HEK293 (cell line): ENCODE data around the gene RPS19BP1.

ENCODE experiments used
- CTCF ChIA-PET: fragments of 350-600 bp; formaldehyde crosslinking; extraction: SDS; loops from one replicate; lab custom pipeline; 2021; ENCODE audit warnings: antibody characterized with exemption; lab: Yijun Ruan, JAX
- POLR2A ChIA-PET: fragments of 300-600 bp; formaldehyde crosslinking; extraction: SDS; loops from one replicate; lab custom pipeline; 2020; ENCODE audit warnings: antibody characterized with exemption, inconsistent platforms; lab: Yijun Ruan, JAX
- H3K27ac ChIP-seq: fragments of 200-500 bp; sonication (Bioruptor generic); 2 replicates; pipeline ENCODE4 v1.5.1; 2014; ENCODE audit warnings: low read depth, low read length, control low read depth, inconsistent platforms; ENCODE audit errors: extremely low read depth
- H3K36me3 ChIP-seq, 2 experiments: fragments of 200-500 bp in 1 of 2; sonication (Bioruptor generic) in 1 of 2; 1 replicate in 1 of 2; 2 replicates in 1 of 2; pipeline ENCODE4 v1.5.1; 2014 to 2017; ENCODE audit warnings: inconsistent platforms in 2 of 2, low read length in 2 of 2; ENCODE audit not compliant: control insufficient read depth in 2 of 2, insufficient read depth in 1 of 2
- H3K4me1 ChIP-seq: fragments of 200-500 bp; sonication (Bioruptor generic); 2 replicates; pipeline ENCODE4 v1.5.1; 2014; ENCODE audit warnings: mild to moderate bottlenecking, low read length, inconsistent platforms; ENCODE audit not compliant: control insufficient read depth, insufficient read depth
- H3K4me3 ChIP-seq: 2 replicates; pipeline ENCODE4 v1.5.1; 2011; ENCODE audit warnings: low read depth, mild to moderate bottlenecking, control low read depth, low read length, moderate library complexity
- H3K9me3 ChIP-seq: fragments of 200-500 bp; sonication (Bioruptor generic); 2 replicates; pipeline ENCODE4 v1.5.1; 2014; ENCODE audit warnings: low read depth, low read length, inconsistent platforms; ENCODE audit not compliant: control insufficient read depth, insufficient read depth
- BCL11A ChIP-seq: fragments of 450-650 bp; formaldehyde crosslinking; IDR thresholded peaks from 2 replicates; pipeline ENCODE4 v1.5.1; 2016; ENCODE audit warnings: low read depth, missing biosample characterization, missing genetic modification characterization
- GLIS2 ChIP-seq: fragments of 450-650 bp; formaldehyde crosslinking; IDR thresholded peaks from 2 replicates; pipeline ENCODE4 v1.5.1; 2016; ENCODE audit warnings: missing biosample characterization, missing genetic modification characterization
- SP3 ChIP-seq: fragments of 450-650 bp; formaldehyde crosslinking; IDR thresholded peaks from 2 replicates; pipeline ENCODE4 v1.5.1; 2016; ENCODE audit warnings: missing biosample characterization, missing genetic modification characterization
- ZFP3 ChIP-seq: fragments of 450-650 bp; formaldehyde crosslinking; IDR thresholded peaks from 2 replicates; pipeline ENCODE4 v1.5.1; 2016; ENCODE audit warnings: low read depth, missing biosample characterization, missing genetic modification characterization
- ZNF138 ChIP-seq: fragments of 450-650 bp; formaldehyde crosslinking; IDR thresholded peaks from 2 replicates; pipeline ENCODE4 v1.5.1; 2016; ENCODE audit warnings: missing biosample characterization, missing genetic modification characterization, borderline replicate concordance
- ZNF423 ChIP-seq: fragments of 450-650 bp; formaldehyde crosslinking; IDR thresholded peaks from 2 replicates; pipeline ENCODE4 v1.5.1; 2016; ENCODE audit warnings: missing biosample characterization, missing genetic modification characterization
- ZNF548 ChIP-seq: fragments of 450-650 bp; formaldehyde crosslinking; IDR thresholded peaks from 2 replicates; pipeline ENCODE4 v1.5.1; 2016; ENCODE audit warnings: missing biosample characterization, missing genetic modification characterization
- ZNF768 ChIP-seq: fragments of 450-650 bp; formaldehyde crosslinking; IDR thresholded peaks from 2 replicates; pipeline ENCODE4 v1.5.1; 2018; ENCODE audit warnings: missing biosample characterization, mild to moderate bottlenecking, missing genetic modification characterization
- ZNF792 ChIP-seq: fragments of 450-650 bp; formaldehyde crosslinking; IDR thresholded peaks from 2 replicates; pipeline ENCODE4 v1.5.1; 2016; ENCODE audit warnings: missing biosample characterization, missing genetic modification characterization
- ZNF830 ChIP-seq: fragments of 450-650 bp; IDR thresholded peaks from 2 replicates; pipeline ENCODE4 v1.5.0; 2018; ENCODE audit warnings: missing biosample characterization, missing genetic modification characterization, low read depth, mild to moderate bottlenecking, moderate library complexity
- TF ChIP-seq, protein P1 (sequence below): fragments of 450-650 bp; formaldehyde crosslinking; optimal IDR thresholded peaks from 2 replicates; pipeline ENCODE3; 2016; ENCODE audit warnings: missing biosample characterization, mild to moderate bottlenecking, missing genetic modification characterization
- TF ChIP-seq, protein P2 (sequence below): fragments of 450-650 bp; formaldehyde crosslinking; IDR thresholded peaks from 2 replicates; pipeline ENCODE4 v1.5.1; 2017; ENCODE audit warnings: missing biosample characterization, mild to moderate bottlenecking, missing genetic modification characterization, moderate library complexity
- TF ChIP-seq, protein P3 (sequence below): fragments of 450-650 bp; formaldehyde crosslinking; IDR thresholded peaks from 2 replicates; pipeline ENCODE4 v1.5.1; 2016; ENCODE audit warnings: missing biosample characterization, missing genetic modification characterization

The RPS19BP1 gene

DNA sequence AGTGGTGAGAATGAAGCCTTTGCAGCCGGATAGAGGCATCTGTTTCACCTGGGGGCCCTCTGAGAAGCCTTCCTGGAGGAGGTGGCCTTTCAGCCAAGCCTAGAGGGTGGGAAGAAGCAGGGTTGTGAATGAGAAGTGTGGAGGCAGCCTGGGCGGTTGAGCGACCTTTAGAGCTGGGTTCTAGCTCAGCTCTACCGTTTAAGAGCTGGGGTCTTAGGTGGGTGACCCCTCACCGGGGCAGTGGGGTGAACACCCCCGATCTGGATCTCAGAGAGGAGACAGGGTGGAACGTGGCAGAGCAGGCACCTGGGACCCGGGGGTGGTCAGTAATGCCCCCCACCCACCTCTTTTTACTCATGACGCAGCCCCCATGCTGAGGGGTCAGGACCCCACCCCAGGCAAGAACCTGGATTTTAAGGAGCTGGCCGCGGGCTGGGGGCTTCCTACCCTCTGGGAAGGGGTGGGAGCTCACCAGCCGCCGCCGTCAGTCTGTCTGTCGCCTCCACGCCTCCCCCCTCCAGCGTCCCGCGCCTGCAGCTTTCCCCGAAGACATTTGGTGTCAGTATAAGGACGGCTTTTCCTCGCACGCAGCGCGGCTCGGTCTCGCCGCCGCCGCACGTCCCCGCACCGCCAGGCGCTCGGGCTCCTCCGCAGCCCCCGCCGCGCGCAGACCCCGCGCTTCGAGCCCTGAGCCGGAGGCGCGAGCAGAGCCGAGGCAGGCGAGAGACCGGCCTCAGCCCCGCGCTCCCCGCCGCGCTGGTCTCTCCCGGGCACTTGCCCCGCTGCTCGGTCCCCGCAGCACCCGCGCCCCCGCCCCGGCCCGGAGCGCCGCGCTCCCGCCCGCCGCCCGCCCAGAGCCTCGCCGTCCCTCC, 24.7 kb upstream of the RPS19BP1 start (continued):
- no peak for TF ChIP-seq ZNF138 (tag by site-specific recombination)
- no peak for TF ChIP-seq ZFP3 (tag by site-specific recombination)
- no peak for TF ChIP-seq SP3 (tag by site-specific recombination)
- peak; percentile 60; the same call in 1 of the 2 replicates for TF ChIP-seq GLIS2
- TF ChIP-seq ZNF792 (tag by site-specific recombination), result no peak
- no peak for TF ChIP-seq ZNF548
- TF ChIP-seq, protein P1, sequence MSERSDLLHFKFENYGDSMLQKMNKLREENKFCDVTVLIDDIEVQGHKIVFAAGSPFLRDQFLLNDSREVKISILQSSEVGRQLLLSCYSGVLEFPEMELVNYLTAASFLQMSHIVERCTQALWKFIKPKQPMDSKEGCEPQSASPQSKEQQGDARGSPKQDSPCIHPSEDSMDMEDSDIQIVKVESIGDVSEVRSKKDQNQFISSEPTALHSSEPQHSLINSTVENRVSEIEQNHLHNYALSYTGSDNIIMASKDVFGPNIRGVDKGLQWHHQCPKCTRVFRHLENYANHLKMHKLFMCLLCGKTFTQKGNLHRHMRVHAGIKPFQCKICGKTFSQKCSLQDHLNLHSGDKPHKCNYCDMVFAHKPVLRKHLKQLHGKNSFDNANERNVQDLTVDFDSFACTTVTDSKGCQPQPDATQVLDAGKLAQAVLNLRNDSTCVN, result peak; percentile 55

DNA sequence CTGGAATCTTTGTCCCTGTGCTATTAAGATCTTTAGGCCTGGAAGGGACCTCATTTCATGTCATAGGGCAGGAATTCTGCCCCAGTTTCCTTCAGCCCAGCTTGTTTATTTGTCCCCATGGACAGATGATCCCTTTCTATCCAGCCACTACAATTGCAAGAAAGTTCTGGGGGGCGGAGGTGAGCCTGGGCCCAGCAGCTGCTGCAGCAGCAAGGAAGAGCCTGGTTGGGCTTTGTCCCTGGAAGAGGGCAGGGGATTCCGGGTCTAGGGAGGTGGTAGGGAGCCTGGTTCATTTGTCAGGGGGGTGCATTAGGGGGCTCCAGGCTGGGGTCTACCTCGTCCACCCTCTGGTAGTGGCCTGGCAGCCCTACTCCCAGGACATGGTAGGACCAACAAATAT, 21.6 kb upstream of the RPS19BP1 start:
- CTCF ChIA-PET, result interaction anchor here (0.5 to 1.6 kb wide), 2 partner anchors 357 to 485 kb away, joined by 3 to 5 read pairs; no protein-coding TSS in a partner anchor
- POLR2A ChIA-PET, result no interaction called here
- no peaks in the 10 kb centered on the region for H3K4me1 ChIP-seq

DNA sequence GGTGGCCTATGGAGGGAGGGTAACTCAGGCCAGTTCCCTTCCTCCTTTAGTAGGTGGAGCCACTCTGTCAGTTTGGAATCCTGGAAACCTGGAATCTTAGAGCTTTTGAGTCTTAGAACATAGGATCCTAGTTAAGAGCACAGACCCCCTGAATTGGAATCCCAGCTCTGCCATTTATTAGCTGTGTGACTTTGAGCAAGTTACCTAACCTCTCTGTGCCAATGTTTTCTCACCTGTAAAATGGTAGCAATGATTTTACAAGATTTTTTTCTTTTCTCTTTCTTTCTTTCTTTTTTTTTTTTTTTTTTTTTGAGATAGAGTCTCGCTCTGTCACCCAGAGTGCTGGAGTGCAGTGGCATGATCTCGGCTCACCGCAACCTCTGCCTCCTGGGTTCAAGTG, 20.9 kb upstream of the RPS19BP1 start:
- no peak overlapping the region for H3K4me3 ChIP-seq
- peak; percentile 83; the same call in 1 of the 2 replicates for TF ChIP-seq ZNF768 (tag by site-specific recombination)
- no peak for TF ChIP-seq ZNF830 (tag by site-specific recombination)
- TF ChIP-seq, all 188 proteins: peak for 1
- CTCF ChIA-PET, result interaction anchor here (0.5 to 1.5 kb wide), 2 partner anchors 19 to 357 kb away, joined by 5 to 6 read pairs; no protein-coding TSS in a partner anchor
- no peaks in the 10 kb centered on the region for H3K4me1 ChIP-seq
- POLR2A ChIA-PET, result no interaction called here
- no peaks in the 10 kb centered on the region for H3K36me3 ChIP-seq
- no peak overlapping the region for H3K27ac ChIP-seq
- no peaks in the 10 kb centered on the region for H3K9me3 ChIP-seq

More for the DNA sequence above, 21.6 kb upstream of the RPS19BP1 start:
- Histone ChIP-seq H3K27ac (no peak overlapping the region), H3K4me3 (no peak overlapping the region), H3K9me3 (no peaks in the 10 kb centered on the region), H3K36me3 (no peaks in the 10 kb centered on the region)
- TF ChIP-seq, protein P2, sequence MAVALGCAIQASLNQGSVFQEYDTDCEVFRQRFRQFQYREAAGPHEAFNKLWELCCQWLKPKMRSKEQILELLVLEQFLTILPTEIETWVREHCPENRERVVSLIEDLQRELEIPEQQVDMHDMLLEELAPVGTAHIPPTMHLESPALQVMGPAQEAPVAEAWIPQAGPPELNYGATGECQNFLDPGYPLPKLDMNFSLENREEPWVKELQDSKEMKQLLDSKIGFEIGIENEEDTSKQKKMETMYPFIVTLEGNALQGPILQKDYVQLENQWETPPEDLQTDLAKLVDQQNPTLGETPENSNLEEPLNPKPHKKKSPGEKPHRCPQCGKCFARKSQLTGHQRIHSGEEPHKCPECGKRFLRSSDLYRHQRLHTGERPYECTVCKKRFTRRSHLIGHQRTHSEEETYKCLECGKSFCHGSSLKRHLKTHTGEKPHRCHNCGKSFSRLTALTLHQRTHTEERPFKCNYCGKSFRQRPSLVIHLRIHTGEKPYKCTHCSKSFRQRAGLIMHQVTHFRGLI (tag by site-specific recombination), result peak; percentile 91
- no peak for TF ChIP-seq BCL11A
- TF ChIP-seq, protein P3, sequence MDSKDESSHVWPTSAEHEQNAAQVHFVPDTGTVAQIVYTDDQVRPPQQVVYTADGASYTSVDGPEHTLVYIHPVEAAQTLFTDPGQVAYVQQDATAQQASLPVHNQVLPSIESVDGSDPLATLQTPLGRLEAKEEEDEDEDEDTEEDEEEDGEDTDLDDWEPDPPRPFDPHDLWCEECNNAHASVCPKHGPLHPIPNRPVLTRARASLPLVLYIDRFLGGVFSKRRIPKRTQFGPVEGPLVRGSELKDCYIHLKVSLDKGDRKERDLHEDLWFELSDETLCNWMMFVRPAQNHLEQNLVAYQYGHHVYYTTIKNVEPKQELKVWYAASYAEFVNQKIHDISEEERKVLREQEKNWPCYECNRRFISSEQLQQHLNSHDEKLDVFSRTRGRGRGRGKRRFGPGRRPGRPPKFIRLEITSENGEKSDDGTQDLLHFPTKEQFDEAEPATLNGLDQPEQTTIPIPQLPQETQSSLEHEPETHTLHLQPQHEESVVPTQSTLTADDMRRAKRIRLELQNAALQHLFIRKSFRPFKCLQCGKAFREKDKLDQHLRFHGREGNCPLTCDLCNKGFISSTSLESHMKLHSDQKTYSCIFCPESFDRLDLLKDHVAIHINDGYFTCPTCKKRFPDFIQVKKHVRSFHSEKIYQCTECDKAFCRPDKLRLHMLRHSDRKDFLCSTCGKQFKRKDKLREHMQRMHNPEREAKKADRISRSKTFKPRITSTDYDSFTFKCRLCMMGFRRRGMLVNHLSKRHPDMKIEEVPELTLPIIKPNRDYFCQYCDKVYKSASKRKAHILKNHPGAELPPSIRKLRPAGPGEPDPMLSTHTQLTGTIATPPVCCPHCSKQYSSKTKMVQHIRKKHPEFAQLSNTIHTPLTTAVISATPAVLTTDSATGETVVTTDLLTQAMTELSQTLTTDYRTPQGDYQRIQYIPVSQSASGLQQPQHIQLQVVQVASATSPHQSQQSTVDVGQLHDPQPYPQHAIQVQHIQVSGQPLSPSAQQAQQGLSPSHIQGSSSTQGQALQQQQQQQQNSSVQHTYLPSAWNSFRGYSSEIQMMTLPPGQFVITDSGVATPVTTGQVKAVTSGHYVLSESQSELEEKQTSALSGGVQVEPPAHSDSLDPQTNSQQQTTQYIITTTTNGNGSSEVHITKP (tag by site-specific recombination), result peak; percentile 44; the same call in 1 of the 2 replicates
- no peak for TF ChIP-seq ZNF423
